ENCODE measurements around the gene RASA1. TPM values are rescaled to one million over a fixed set of nuclear protein-coding genes. Genes with fewer than 3 reads are reported as not detected.
A peak's percentile ranks its signal among the peaks of the same experiment; 100 is the strongest.

RASA1 gene
- 29.6 TPM in 2 replicates for total RNA-seq (2021)
- long read RNA-seq, transcript RASA1-201 (25 exons, 3,752 nt): major isoform, 5 of 11 reads
- long read RNA-seq, partial matches to known transcripts: 3 of 11 reads
- long read RNA-seq, other reads (novel, unspliced or antisense): 1 of 11 reads

GRCh38 chr5:87267574-87268125 lies at the start of gene RASA1:
TSS of gene RASA1 (plus strand) at chr5:87267883. CDS start at chr5:87268452, 569 bp downstream.
- Mint-ChIP-seq H3K36me3 (ENCODE audit: insufficient read depth in 1 of 3, low read depth in 3 of 3) (peaks cover 2 to 5% (median 5%) of the 10 kb centered on the region in 3 experiments; a peak in 5 of 7 replicates), H3K9me3 (no peaks in the 10 kb centered on the region; a peak in 1 of 5 replicates), H3K4me1 (peaks cover 42 to 44% of the 10 kb centered on the region in 2 experiments), H3K4me3 (peak within 1 kb of the TSS; percentile 97 to 100), H3K27me3 (ENCODE audit: low read depth) (peaks cover 33% of the 10 kb centered on the region), H3K27ac (peak within 1 kb of the TSS; percentile 99)
- H2BK120ac ChIP-seq (ENCODE audit: low read depth, low read length, poor library complexity, severe bottlenecking): no peak within 1 kb of the TSS
- H3K18ac ChIP-seq (ENCODE audit: insufficient read length, low read depth, low read length): peak within 1 kb of the TSS; percentile 80
- peak within 1 kb of the TSS; percentile 53 for H3K4me2 ChIP-seq (ENCODE audit: insufficient read depth, insufficient read length, low read length)
- no peak within 1 kb of the TSS for H4K8ac ChIP-seq (replicated peaks; ENCODE audit: insufficient read length, low read depth, low read length)
- H3K27me3 ChIP-seq (ENCODE audit: insufficient read depth, low read length): no peaks in the 10 kb centered on the region; the same call in 1 of the 2 replicates
- H3K56ac ChIP-seq (ENCODE audit: insufficient read length, low read depth, low read length): no peak within 1 kb of the TSS
- peaks cover 4% of the 10 kb centered on the region; the same call in 1 of the 2 replicates for H3K79me2 ChIP-seq (ENCODE audit: insufficient read depth, low read length)
- H2BK20ac ChIP-seq (ENCODE audit: low read depth, low read length, poor library complexity, severe bottlenecking): no peak within 1 kb of the TSS
- H3K23me2 ChIP-seq (ENCODE audit: insufficient read length, low read depth, low read length, poor library complexity, severe bottlenecking): no peaks in the 10 kb centered on the region
- H3K4ac ChIP-seq (ENCODE audit: low read depth, low read length): no peak within 1 kb of the TSS
- peak within 1 kb of the TSS; percentile 81 for H3K9ac ChIP-seq (ENCODE audit: extremely low read depth, insufficient read length, low read length)
- WGBS (ENCODE audit: extremely low coverage, insufficient read length, low lambda C conversion rate): no CpG with 5 or more reads among the region's 46 CpGs
- no peaks in the 10 kb centered on the region; the same call in 1 of the 2 replicates for H3K4me1 ChIP-seq (ENCODE audit: insufficient read depth, low read length)
- H2AFZ ChIP-seq (ENCODE audit: low read length): no peak within 1 kb of the TSS
- DNase-seq: peak; percentile 96
- no peak within 1 kb of the TSS for H3K23ac ChIP-seq (ENCODE audit: insufficient read length, low read depth, low read length)
- no peak for TF ChIP-seq CTCF (conservative IDR thresholded peaks at IDR 0.05)
- H2BK12ac ChIP-seq (ENCODE audit: insufficient read length, low read depth, low read length): no peak within 1 kb of the TSS
- peak within 1 kb of the TSS; percentile 76 for H3K14ac ChIP-seq (ENCODE audit: insufficient read depth, low read length)
- no peaks in the 10 kb centered on the region for H3K9me3 ChIP-seq (ENCODE audit: control insufficient read depth, low read depth, low read length)
- H2BK15ac ChIP-seq (ENCODE audit: low read depth, low read length): no peak within 1 kb of the TSS
- no peak within 1 kb of the TSS for H4K5ac ChIP-seq (ENCODE audit: insufficient read length, low read depth, low read length)
- no peak within 1 kb of the TSS for H2AK5ac ChIP-seq (ENCODE audit: insufficient read length, low read length)
- no peak within 1 kb of the TSS for H3T11ph ChIP-seq (ENCODE audit: low read length)
- H4K91ac ChIP-seq (ENCODE audit: insufficient read length, low read depth, low read length): no peak within 1 kb of the TSS
- no peak within 1 kb of the TSS for H2BK5ac ChIP-seq (ENCODE audit: insufficient read length, low read length)
- H3K79me1 ChIP-seq (ENCODE audit: insufficient read depth, low read depth, low read length, poor library complexity, severe bottlenecking): no peaks in the 10 kb centered on the region
- no peaks in the 10 kb centered on the region for H4K20me1 ChIP-seq (ENCODE audit: control insufficient read depth, insufficient read depth, insufficient read length)
- H3K27ac ChIP-seq (ENCODE audit: insufficient read length, low read depth, low read length): peak within 1 kb of the TSS; percentile 6

Measured in H9 (cell line).